Ectodermal cell (in vitro differentiated cells): Measurements from ENCODE around the gene ZNF512.
"Not testable (repeated sequence)": the region's sequence is repeated elsewhere in the genome, so short reads cannot be mapped to it uniquely, and the experiment has no call there.

Experiments used
- H3K27ac ChIP-seq: 2 replicates; pipeline ENCODE4 v1.7.0; 2013; ENCODE audit warnings: mild to moderate bottlenecking, low read depth, low read length; ENCODE audit not compliant: insufficient read depth, poor library complexity, severe bottlenecking
- H3K27me3 ChIP-seq: 2 replicates; pipeline ENCODE4 v1.7.0; 2013; ENCODE audit warnings: mild to moderate bottlenecking, low read length; ENCODE audit not compliant: insufficient read depth, control insufficient read depth, poor library complexity, severe bottlenecking
- H3K36me3 ChIP-seq: one replicate; pipeline ENCODE4 v1.7.0; 2013; ENCODE audit warnings: low read length; ENCODE audit not compliant: control insufficient read depth, insufficient read depth
- H3K4me1 ChIP-seq: one replicate; pipeline ENCODE4 v1.7.0; 2013; ENCODE audit warnings: low read length; ENCODE audit not compliant: control insufficient read depth, insufficient read depth
- H3K4me3 ChIP-seq: 2 replicates; pipeline ENCODE4 v1.7.0; 2013; ENCODE audit warnings: low read depth, low read length, control low read depth; ENCODE audit not compliant: insufficient read depth
- H3K9me3 ChIP-seq: 2 replicates; pipeline ENCODE4 v1.7.0; 2013; ENCODE audit warnings: mild to moderate bottlenecking, low read length, moderate library complexity; ENCODE audit not compliant: control insufficient read depth
- WGBS, 2 experiments: methylation state at CpG; one replicate each; pipeline ENCODE4 v1.1.7; 2013; ENCODE audit warnings: missing lambda C conversion rate in 2 of 2; 5-methylcytosine and 5-hydroxymethylcytosine counted together

ZNF512 gene

DNA sequence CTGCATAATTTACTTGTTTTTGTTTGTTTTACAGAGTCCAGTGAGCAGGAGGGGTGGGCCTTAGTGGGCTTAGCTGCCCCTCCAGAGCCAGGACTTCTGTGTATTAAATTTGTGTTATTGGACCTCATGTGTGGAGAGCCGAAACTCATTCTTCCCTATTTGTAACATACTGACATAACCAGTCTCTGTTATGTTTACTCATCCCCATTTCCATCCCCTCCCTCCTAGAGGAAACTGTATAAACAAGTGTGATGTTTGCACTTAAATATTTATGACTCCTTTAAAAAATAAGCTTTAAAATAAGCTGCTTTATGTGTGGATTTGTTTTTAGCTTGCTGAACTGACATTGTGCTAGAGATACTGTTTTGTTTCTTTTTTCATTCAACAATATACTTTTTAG is 13.8 kb downstream of the ZNF512 start:
- WGBS, 2 experiments: 89% methylated on average over 1 of the region's 1 CpG; no CpG with 5 or more reads in 1 of the 2 experiments

DNA sequence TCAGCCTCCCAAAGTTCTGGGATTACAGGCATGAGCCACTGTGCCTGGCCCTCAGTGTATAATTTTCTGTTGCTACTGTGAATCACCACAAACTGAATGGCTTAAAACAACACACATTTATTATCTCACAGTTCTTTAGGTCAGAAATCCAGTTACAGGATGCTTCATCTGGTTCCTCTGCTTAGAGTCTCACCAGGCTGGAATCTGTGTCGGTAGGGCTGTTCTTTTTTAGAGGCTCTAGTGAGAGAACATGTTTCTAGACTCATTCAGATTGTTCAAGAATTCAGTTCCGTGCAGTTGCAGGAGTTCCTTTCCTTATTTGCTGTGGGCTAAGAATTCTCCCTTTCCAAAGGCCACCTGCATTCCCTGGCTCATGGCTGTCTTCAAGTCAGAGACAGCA is 23.8 kb downstream of the ZNF512 start:
- WGBS, 2 experiments: 95 to 100% methylated on average over 2 of the region's 2 CpGs
- Histone ChIP-seq H3K4me1 (no peaks in the 10 kb centered on the region), H3K27ac (no peak overlapping the region), H3K9me3 (no peaks in the 10 kb centered on the region), H3K36me3 (peaks cover 28% of the 10 kb centered on the region), H3K27me3 (no peaks in the 10 kb centered on the region), H3K4me3 (no peak overlapping the region)

More for the DNA sequence above, 13.8 kb downstream of the ZNF512 start:
- H3K4me3 ChIP-seq: no peak overlapping the region
- H3K36me3 ChIP-seq: peaks cover 4% of the 10 kb centered on the region
- no peaks in the 10 kb centered on the region for H3K4me1 ChIP-seq
- no peaks in the 10 kb centered on the region for H3K27me3 ChIP-seq
- no peak overlapping the region for H3K27ac ChIP-seq
- no peaks in the 10 kb centered on the region for H3K9me3 ChIP-seq

DNA sequence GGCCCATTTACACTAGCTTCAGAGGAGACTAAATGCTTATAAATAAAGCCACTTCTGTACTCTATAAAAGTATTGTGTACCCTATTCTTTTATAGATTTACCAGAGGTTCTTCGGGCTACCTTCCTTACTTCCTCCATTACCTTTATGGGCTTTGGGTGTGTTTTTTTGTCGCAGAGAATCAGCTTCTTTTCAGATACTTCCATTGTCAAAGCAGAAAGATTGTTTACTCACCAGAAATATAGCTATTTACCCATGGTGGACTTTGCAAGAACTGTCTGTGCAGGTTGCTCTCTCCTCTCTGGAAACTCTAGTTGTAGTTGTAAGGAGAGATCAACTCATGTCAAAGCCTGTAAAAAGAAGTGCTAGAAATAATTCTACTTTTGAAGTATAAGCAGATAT is 31.1 kb downstream of the ZNF512 start:
- Histone ChIP-seq H3K4me1 (no peaks in the 10 kb centered on the region), H3K4me3 (no peak overlapping the region), H3K9me3 (no peaks in the 10 kb centered on the region), H3K27me3 (no peaks in the 10 kb centered on the region), H3K27ac (no peak overlapping the region), H3K36me3 (peaks cover 26% of the 10 kb centered on the region)
- 86 to 100% methylated on average over 1 to 2 of the region's 2 CpGs for WGBS, 2 experiments

DNA sequence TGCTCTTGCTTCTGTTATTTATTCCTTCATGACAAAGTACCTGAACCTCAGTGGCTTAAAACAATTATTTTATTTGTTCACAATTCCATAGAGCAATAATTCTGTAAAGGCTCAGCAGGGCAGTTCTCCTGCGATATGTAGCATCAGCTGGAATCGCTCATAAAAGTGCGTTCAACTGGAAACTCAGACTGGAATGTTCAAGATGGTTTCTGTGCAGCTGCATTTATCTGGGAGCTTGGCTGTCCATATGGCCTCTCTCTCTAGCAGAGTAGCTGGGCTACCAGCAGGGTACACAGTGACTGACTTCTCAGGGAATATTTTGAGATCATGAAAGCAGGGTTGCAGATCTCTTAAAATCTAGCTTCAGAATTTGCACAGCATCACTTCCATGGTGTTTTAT is 32.5 kb downstream of the ZNF512 start:
- no peak overlapping the region for H3K4me3 ChIP-seq
- WGBS, 2 experiments: 95 to 98% methylated on average over 3 of the region's 3 CpGs
- no peaks in the 10 kb centered on the region for H3K27me3 ChIP-seq
- H3K36me3 ChIP-seq: peaks cover 26% of the 10 kb centered on the region
- H3K9me3 ChIP-seq: no peaks in the 10 kb centered on the region
- no peak overlapping the region for H3K27ac ChIP-seq
- H3K4me1 ChIP-seq: no peaks in the 10 kb centered on the region

DNA sequence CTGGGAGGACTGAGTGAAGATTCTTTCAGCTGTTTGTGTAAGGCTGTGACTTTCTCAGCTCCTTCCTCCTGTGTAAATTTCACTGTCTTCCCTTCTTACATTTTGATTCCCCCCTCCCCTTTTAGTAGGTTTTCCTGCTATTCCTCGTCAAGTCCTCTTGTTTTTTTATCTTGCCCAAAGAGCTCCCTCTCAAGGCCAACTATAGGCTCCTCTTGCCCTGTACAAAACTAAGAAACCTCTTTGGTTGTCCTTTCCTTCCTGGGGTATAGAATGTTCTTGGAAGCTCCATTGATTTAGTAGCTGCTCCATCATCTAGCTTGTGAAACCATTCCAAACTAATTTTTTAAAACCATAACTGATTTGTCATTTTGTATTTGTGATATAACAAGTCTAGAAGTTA is 38.7 kb downstream of the ZNF512 start:
- Histone ChIP-seq H3K27ac (no peak overlapping the region), H3K9me3 (no peaks in the 10 kb centered on the region), H3K4me1 (no peaks in the 10 kb centered on the region), H3K4me3 (no peak overlapping the region), H3K36me3 (peaks cover 25% of the 10 kb centered on the region), H3K27me3 (no peaks in the 10 kb centered on the region)
- 77 to 83% methylated on average over 1 of the region's 1 CpG for WGBS, 2 experiments

DNA sequence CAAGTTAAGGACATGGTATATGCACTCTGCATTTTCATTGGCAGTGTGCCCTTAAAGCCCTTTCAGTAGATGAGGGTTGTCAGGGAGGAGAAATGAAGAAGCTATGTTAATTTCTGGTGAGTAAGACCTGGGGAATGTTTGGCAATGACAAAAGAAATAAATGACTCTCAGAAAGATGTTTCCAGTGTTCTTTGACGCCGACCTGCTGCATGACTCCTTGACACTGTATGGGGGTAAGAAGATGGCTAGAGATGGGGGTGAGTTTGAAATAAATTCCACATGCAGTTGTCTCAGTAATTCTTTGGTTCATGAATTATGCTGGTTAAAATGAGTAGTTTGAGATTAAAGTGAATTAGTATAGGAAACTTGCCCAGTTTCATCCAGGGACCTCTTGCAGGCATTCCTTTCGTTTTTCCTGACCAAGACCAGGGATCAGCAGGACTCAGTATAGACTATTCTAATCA is 40.1 kb downstream of the ZNF512 start:
- no peaks in the 10 kb centered on the region for H3K9me3 ChIP-seq
- H3K4me3 ChIP-seq: no peak overlapping the region
- no peaks in the 10 kb centered on the region for H3K27me3 ChIP-seq
- no peaks in the 10 kb centered on the region for H3K4me1 ChIP-seq
- peaks cover 14% of the 10 kb centered on the region for H3K36me3 ChIP-seq
- H3K27ac ChIP-seq: no peak overlapping the region
- WGBS, 2 experiments: 71 to 83% methylated on average over 2 to 3 of the region's 3 CpGs

DNA sequence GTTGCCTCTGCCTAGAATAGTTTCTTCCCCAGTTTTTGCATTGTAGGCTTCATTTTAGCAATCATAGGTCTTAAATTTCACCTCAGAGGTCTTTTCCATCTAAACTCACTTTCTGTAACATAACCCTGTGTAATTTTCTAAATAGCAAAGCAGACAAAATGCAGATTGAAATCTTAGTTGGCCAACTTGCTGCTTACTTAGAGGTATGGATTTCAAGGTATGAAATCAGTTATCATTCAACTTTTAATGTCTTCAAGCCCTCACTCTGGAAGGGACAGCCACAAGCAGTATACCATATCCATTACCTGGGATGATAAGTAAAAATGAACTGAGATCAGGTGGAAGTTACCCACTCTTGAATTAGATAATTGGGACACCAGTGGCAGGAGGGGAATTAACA is 42.1 kb downstream of the ZNF512 start:
- H3K27ac ChIP-seq: no peak overlapping the region
- peaks cover 12% of the 10 kb centered on the region for H3K36me3 ChIP-seq
- H3K4me3 ChIP-seq: no peak overlapping the region
- H3K27me3 ChIP-seq: no peaks in the 10 kb centered on the region
- H3K9me3 ChIP-seq: no peaks in the 10 kb centered on the region
- H3K4me1 ChIP-seq: no peaks in the 10 kb centered on the region

DNA sequence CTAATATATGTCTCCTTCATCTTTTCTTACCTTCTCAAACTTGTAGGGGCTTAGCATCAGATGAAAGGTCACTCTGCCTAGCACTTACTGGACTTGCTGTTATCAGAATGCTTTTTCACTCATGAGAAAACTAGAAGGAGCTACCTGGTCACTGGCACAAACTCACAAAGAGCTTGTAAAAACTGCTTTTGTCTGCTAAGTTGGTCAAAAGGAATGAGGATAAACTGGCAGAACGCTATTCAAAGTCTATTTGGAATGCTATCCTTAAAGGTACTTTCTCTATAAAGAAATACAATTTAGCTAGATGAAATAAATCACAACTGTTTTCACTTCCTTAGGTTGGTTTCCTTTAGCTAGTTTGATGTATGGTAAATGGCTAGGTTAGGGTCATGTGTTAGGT is 43.5 kb downstream of the ZNF512 start:
- peaks cover 13% of the 10 kb centered on the region for H3K36me3 ChIP-seq
- not testable (repeated sequence) for H3K27me3 ChIP-seq, H3K27ac ChIP-seq, H3K4me3 ChIP-seq, H3K9me3 ChIP-seq, H3K4me1 ChIP-seq
- 100% methylated on average over 1 of the region's 1 CpG; no CpG with 5 or more reads in 1 of the 2 experiments for WGBS, 2 experiments

DNA sequence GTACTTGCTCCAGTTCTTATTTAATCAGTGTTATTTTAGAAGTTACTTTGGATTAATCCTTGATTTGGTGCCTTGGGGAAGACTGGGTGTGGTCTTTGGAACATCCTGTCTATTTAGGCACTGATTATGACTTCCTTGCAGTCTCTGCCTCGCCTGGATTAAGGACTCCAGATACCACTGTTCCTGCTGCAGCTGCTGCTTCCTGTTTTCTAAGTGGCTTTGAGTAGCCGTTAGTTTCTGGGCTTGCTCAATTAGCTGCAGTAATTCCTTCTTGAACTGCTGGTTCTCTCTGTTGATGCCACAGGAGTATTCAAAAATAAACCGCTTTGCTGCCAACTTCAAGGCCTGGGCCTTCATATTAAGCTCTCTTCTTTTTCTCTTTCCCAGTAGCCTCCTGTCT is 44.1 kb downstream of the ZNF512 start:
- not testable (repeated sequence) for H3K4me1 ChIP-seq, H3K27ac ChIP-seq, H3K4me3 ChIP-seq, H3K27me3 ChIP-seq, H3K9me3 ChIP-seq
- WGBS, 2 experiments: 79 to 87% methylated on average over 3 of the region's 3 CpGs
- peaks cover 18% of the 10 kb centered on the region for H3K36me3 ChIP-seq

DNA sequence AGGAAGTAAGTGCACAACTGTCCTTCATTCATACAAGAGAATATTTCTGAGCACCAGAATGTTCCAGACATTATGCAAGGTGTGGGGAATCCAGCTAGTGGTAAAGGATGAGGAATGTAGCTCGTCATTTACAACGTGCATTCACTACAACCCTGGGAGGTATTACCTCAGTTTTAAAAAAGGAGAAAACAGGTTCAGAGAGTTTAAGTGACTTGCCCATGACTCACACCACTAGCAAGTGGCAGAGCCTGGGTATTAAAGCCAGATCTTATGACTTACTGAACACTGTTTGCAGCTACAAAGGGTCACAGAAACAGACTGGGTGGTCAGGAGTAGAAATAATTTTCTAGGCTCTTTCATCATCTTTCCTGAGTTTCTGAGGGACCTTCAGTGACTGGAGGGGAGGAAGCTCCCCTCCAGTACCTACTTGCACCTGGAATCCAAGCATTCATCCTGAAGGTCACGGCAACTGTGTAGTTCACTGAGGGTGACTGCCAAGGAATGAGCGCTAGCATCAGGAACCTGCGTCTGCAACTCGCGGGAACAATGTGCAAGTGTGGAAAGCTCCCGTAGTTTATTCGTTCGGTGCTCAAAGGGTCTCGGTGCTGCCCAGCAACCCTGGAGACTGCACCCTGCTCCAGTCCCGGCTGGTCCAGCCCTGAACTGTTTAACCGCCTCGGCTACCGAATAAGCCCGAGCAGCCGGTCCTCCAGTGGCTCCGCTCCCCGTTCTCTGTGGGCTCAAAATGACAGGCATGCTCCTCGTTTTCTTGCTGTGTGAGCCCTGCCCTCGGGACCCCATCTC is 45.3 kb downstream of the ZNF512 start:
- no peak overlapping the region for H3K27ac ChIP-seq
- peaks cover 8% of the 10 kb centered on the region for H3K36me3 ChIP-seq
- 8% methylated on average over 19 to 21 of the region's 21 CpGs for WGBS, 2 experiments
- H3K9me3 ChIP-seq: no peaks in the 10 kb centered on the region
- no peaks in the 10 kb centered on the region for H3K4me1 ChIP-seq
- no peaks in the 10 kb centered on the region for H3K27me3 ChIP-seq
- H3K4me3 ChIP-seq: peak overlapping the region; percentile 93
